HG02798 (cell line): ENCODE results near the gene PRKCE.

Experiments used
- ATAC-seq: cut with Tn5 transposase; IDR thresholded peaks from one replicate; pipeline ENCODE4 v1.9.1; 2021; ENCODE audit warnings: mild to moderate bottlenecking; ENCODE audit not compliant: unreplicated experiment, poor library complexity

Gene PRKCE

DNA sequence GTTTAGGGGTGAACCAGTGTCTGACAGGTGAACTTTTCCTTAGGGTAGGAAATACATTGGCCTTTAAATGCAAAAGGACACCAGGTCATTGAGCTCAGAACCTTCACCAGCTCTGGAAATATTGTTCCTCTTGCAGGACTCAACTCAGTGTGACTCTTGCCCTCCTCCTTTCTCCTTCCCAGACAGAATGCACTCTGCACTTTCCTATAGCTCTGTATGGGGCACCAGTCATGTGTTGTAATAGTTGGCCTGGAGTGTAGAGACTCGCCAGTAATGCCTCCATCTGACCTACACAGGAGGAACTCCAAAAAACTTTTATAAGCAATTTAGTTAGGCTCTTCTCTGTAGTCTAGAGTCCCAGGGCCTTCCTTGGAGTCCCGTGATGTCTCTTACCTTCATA is 397.2 kb downstream of the PRKCE start:
- ATAC-seq = no peak

DNA sequence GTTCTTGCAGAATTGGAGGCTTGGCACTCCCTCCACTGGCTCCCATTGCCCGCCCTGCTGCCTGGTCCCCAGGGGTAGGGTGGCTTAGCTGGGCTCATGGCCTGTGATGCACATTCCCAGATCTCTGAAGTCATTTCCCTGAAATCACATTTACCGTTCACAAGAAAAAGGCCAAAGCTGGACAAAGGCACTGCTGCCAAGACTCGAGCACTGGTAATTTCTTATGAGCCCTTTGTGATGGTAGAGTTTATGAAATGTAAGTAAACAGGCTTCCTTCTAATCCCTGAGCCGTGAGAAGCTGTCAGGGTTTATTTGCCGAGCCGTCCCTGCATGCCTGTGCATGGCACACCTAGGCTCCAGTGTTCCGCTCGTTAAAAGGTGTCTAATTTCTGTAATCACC is 398.6 kb downstream of the PRKCE start:
- ATAC-seq = no peak

DNA sequence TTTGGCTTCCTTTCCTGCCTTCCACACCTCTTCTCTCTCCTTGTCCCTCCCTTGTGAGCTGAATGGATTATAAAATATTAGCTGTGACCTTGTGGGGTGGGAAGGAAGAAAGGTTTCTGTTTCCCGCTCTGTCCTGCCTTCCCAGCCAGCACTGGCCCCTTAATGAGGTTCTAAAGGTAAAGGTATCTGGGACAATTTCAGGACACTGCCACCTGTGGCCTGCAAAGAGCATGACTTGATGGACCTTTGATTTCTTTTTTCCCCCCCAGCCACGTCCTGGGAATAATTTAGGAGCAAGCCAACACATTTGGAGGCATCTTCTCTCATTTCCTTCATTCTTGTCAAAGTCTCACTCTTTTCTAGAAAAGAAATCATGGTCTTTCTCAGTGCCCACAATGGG is 399.0 kb downstream of the PRKCE start:
- no peak for ATAC-seq

DNA sequence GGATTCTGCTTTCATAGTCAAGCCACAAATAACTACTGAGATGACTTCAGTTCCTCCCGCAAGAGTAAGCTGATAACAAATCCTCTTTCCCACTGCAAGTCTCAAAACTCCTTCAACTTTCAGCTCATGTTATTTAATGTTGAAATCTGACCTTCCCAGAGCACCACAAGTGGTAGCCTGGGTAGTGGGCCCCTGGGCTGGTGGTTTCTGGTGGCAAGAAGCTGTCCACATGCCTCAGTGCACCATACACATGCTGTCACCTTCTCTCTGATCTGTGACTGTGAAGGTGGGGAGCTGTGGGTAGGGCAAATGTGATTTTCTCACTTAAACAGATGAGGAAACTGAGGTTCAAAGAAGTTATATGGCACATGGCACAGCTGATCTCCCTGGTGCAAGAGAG is 399.6 kb downstream of the PRKCE start:
- no peak for ATAC-seq

DNA sequence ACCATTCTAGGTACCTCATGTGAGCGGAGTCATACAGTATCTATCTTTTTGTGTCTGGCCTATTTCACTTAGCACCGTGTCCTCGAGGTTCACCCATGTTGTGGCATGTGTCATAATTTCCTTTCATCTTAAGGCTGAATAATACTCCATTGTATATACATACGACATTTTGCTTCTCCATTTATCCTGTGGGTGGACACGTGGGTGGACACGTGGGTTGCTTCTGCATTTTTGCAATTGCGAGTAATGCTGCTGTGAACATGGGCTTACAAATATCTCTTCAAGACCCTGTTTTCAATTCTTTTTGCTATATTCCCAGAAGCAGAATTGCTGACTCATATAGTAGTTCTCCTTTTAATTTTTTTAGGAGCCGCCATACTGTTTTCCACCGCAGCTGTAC is 402.1 kb downstream of the PRKCE start:
- no peak for ATAC-seq

DNA sequence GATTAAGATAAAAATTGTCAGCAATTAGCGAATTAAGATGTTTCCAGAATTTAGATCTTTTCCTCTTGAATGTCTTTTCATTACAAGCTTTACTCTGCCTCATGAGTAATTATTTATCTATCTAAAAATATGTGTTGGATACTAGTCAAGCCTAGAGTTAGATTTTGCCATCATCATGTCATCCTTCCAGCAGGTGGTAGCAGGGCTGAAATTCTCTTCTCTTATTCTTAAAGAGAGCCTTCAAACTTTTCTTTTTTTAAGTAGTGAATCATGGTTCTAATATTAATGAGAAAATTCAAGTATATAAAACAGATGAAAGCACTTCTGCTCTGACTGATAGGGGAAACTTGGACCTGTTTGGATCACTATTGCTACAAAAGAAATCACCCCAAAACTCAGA is 405.1 kb downstream of the PRKCE start:
- ATAC-seq = no peak

DNA sequence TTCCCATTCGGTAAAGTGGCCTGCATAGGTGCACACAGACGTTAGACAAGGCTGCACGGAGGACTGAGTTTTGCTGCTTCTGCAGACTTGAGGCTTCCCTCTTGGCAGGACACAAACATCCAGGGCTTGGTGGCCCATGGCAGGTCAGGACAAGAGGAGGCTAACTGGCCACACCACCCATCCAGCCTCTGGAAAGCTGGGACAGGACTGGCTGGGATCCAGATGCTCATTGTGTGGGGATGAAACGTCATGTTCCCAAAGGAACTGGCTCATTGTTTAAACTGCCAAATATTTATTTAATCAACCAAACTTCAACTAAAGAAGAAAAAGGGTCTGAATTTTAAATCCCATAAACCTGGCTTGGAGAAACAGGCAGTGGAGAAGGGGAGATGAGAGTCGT is 406.7 kb downstream of the PRKCE start:
- ATAC-seq = no peak

DNA sequence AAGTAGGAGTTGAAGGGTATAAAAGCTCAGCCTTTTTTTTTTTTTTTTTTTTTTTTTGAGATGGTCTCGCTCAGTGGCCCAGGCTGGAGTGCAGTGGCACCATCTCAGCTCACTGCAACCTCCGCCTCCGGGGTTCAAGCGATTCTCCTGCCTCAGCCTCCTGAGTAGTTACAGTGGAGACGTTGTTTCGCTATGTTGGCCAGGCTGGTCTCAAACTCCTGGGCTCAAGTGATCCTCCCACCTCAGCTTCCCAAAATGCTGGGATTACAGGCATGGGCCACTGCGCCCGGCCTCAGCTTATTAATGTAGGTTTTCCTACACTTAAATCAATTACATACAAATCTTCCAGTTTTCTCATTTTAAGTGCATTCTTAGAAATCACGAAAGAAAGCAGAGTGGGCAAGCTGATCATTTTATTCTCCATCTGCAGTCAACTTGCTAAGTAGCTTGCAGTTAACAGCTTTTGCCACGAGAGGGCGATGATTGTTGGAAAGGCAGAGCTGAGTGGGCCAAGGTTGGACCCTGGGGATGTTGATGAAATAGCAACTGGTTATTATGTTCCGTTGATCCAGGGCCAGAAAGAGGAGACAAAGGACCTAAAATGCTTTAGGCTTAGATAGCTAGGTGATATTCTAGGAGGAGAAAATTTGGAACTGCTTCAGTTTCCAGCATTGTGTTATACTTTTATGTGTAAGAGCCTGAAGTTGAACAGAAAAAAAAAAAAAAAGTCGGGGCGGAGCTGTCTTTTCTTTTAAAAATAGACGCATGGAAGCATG is 411.4 kb downstream of the PRKCE start:
- ATAC-seq = no peak

DNA sequence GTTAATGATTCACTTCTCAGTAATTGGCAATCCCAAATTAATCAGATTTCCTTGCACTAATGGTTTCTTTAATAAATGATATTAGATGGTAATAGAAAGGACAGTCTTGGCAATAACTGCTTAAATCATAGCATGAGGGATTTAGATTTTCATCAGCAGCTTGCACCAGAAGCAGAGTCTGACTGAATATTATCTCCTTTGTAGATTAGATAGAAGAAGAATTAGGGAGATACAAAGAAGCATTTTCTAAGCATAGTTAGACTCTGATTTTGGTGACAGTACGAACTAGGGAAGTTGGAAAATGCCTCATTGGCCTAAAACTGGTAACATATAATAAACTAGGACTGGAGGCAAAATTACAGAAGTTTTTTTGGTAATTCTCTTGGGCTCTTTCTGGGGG is 412.9 kb downstream of the PRKCE start:
- no peak for ATAC-seq

DNA sequence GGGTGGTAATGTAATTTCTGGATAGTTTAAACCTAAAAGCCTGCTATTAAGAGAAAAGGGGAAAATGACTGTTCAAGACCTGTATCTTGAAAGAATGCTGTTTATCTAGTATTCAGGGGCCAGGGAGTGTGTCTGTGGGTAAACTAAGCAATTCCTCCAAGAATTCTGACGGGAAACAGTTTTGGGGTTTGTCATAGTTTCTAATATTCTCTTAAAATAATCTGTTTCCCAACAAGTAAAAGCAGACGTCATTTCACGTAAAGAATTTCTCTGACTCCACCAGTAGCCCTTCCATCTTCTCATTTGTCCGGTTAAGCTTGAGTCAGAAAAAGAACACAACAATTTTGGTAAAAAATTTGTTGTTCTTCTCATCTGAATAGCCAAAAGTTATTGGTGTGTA is 413.7 kb downstream of the PRKCE start:
- ATAC-seq = no peak

DNA sequence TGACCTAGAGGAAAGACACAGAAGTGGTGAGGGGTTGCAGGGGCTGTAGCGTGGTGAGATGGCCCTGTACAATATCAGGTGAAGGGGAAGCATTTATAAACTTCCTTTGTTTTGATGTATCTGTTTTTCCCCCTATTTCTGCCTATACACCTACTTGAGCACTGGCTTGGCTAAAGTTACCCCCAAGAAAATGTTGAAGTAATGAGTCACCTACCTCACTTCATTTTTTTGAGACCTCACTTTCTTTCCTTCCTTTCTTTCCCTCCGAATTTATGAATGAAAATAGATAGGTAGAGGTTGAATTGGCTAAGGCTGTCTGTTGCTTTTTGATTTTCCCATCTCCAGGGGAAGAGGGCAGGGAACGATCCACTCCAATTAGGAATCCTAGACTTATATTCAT is 414.6 kb downstream of the PRKCE start:
- ATAC-seq = no peak

DNA sequence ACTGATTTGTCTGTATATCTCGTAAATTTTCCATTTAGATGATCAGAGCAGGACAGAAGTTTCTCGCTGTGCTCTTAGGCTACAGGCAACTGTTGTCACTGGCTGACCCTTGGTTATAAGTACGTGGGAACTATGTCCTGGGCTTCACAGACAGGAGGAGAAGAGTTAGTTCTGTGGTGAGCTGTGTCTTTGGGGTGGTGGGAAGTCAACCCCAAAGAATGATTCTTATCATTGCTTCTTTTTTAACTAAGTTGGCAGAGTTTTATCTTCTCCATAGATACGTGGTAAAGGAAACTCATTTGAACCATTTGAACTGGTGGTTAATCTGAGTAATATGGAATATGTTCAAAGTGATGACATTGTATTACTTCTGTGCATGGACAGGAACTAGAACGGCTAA is 415.1 kb downstream of the PRKCE start:
- no peak for ATAC-seq

DNA sequence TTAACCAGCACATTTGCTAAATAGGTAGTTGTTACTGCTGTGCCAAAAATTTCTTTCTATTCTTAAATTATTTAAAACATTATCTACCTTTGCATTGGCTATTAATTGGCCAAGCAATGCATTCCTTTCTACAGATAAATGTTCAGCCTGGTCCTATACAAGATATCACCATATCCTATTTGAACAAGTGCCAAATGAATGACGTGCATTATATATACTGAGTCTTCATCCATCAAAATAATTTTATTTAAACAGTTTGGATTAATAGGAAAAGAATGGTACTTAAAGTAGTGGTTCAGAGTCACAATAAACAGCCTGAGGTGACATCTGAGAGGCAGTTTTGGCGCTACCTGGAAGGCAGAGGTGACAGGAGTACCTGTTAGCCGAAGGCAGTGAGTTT is 415.6 kb downstream of the PRKCE start:
- no peak for ATAC-seq

DNA sequence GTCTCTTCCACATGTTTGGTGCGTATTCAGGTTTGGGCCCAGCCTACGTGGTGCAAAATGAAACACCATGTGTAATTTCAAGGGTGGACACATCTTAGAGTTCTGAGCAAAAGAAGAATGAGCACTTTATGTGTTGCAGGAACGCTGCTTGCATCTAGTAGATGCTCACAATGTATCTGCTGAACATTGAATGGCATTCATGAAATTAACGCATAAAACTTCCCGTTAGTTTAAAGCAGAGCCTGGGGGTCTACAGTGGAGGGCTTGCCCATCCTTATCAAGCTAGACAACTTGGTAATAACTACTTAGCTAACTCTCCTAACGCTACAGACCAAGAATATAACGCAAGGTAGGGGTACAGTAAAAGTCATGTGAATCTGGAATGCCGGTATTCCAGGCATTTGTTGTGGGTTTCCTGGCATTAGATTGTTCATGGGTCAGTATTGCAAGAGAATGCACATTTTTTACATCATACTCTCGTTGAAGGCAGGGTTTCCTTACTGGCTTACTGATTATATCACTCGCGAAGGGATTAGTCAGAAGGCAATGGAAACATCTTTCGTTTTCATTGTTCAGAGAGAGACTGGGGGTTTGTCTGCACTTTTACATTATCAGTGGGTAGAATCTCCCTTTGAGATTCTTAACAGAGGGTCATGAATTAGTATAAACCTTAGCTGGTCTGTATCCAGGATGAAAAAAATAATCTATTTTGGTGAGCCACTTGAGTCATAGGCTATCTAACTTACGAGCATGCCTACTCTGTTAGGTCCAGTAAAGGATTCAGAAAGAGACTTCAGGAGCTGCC is 416.2 kb downstream of the PRKCE start:
- no peak for ATAC-seq

DNA sequence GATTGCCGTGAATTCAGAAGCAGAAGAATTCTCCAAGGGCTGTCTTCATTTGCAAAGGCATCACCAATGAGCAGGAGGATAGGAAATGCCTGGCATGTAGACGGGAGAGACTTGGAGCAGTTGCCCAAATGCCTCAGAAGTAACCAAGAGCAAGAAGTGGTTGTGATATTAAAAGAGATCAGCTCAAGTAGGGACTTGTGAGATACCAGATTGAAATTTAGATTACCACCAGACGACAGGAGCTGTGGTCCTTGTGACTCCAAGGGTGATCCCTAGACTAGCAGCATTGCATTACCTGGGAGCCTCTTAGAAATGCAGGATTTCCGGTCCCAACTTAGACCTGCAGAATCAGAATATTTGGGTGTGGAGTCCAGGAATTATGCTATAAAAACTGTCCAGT is 417.2 kb downstream of the PRKCE start:
- no peak for ATAC-seq

DNA sequence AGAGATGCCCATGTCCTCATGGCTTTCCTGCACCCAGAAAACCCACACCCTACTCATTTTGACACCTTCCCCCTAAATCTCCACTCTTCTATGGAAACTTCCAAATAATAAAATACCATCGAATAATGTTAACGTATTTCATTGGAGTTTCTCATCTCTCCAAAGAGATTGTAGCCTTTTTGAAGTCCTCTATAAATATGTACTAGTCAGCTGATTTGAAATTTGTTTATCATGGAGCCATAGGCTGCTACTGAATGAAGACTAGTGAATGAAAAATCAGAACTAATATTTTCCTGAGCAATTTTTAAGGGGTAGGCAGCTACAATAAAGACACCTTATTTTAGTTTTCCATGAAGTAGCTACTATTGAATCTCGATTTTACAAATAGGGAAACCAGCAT is 419.6 kb downstream of the PRKCE start:
- ATAC-seq = no peak

DNA sequence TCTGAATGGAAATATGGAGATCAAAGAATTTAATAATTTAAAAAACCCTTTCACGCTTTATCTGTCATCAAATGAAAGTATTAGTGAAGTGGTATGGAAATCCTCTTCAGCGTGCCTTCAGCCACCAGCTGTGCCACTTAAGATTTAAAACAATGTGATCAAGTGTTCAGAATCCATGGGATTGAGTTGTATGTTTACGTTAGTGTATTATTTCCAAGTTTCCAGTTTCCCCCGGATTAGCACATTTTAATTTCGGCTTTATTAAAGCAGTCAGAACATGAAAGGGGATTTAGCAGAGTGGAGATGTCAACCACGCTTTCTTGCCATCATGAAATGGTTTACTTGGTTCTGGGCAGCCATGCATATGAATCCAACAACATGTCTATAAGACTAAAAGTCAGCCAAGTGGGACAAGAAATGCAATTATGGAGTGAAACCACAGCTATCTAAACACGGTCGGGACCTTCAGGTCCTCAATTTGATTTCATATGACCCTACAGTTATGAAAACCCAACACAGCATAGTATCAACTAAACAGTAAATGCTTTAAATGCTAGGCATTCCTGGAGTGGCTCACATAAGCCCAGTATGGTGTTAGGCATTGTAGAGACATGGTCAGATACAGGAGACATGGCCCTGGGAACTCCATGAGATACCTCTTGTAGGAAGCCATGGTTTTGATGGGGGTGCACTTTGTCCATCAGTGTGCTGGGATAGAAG is 420.8 kb downstream of the PRKCE start:
- no peak for ATAC-seq

DNA sequence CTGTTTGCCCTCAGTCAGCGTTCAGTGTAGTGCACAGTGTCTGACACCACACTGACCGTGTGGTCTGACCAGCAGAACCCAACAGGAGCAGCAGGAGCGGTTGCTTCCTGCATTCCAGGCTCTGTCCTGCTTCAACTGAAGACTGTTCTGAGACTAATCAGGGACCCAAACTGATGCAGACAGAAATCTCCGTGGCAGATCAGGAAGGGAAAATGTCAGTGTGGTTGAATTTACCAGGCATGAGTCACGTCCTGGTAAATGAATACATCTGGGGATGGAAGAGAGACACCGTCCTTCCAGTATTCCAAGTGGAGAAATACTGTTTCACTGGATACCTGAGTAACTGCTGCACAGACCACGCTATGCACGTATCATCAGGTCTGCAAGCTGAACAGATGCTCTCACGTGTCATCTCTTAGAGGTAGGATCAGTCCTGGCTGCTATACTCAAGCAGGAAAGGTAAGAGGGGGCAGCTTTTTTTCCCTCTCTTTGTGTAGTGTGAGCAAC is 422.1 kb downstream of the PRKCE start:
- no peak for ATAC-seq

DNA sequence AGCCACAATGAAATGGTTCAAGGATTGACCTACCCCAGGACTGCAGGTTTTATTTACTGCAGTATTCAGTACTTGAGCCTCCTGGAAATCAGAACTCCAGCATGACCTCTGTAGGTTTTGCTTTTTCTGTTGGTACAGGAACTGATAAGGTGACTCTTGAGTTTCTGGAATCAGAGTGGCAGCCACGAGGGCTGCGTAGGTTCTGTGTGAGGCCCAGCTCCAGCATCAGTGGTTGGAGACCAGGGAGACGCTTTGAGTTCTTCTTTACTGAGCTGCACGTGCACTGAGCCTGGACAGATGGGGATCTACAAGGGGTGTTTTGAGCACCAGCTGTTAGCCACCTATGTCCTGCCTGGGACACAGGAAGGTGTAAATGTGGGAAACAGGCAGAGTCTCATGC is 423.0 kb downstream of the PRKCE start:
- no peak for ATAC-seq

DNA sequence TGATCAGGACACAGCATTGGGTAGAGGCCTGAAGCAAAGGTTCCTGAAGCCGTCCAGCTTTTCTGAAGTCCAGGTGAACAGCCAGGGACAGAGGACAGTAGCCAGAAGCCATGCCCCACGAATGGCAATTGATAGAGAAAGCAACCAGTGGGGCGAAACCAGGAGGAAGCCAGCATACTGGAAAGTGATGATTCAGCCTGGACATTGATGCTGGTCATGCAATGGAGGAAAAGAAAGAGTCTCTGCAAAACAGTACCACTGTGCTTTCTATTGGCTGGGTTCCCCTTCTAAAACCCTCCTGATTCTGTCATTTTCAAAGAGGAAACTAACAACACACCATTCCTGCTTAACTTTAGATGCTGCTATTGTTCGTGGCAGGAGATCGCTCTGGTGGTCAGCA is 424.4 kb downstream of the PRKCE start:
- no peak for ATAC-seq

DNA sequence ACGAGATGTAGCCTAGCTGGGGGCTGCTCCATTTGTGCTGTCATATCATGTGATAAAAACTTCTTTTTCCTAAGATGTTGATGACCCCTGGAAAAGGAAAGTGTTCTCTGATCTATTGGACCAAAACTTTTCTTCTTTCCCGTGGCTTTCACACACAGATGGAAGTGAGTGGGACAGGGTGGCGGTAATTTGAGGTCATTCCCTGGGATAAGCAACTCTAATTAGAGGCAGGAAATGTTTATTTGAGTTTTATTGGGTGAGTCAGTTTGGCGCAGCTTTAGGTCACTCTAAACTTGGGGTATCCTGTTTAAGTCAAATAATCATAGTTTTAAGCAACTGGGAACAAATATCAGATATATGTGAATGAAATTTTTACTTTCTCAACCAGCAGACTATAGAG is 424.8 kb downstream of the PRKCE start:
- ATAC-seq = no peak
